ENCODE results near the gene MYO9A.

Gene MYO9A

GRCh38 chr15:71804695-71805470, 313.1 kb downstream of the MYO9A start:
- TF ChIP-seq GATA2 (IDR thresholded peaks at IDR 0.05; ENCODE audit: low read depth, low read length), result no peak
- TF ChIP-seq GATA3 (IDR thresholded peaks at IDR 0.05; ENCODE audit: low read depth, low read length), result no peak

GRCh38 chr15:71804226-71804625, 313.7 kb downstream of the MYO9A start:
- TF ChIP-seq GATA2 (IDR thresholded peaks at IDR 0.05; ENCODE audit: low read depth, low read length) (no peak), GATA3 (IDR thresholded peaks at IDR 0.05; ENCODE audit: low read depth, low read length) (no peak)

GRCh38 chr15:71802770-71803169, 315.2 kb downstream of the MYO9A start:
- TF ChIP-seq GATA2 (IDR thresholded peaks at IDR 0.05; ENCODE audit: low read depth, low read length) (no peak), GATA3 (IDR thresholded peaks at IDR 0.05; ENCODE audit: low read depth, low read length) (no peak)

GRCh38 chr15:71801935-71802655, 315.9 kb downstream of the MYO9A start:
- TF ChIP-seq GATA3 (IDR thresholded peaks at IDR 0.05; ENCODE audit: low read depth, low read length) (no peak), GATA2 (IDR thresholded peaks at IDR 0.05; ENCODE audit: low read depth, low read length) (no peak)

- no peak for TF ChIP-seq GATA3 (IDR thresholded peaks at IDR 0.05; ENCODE audit: low read depth, low read length)
- no peak for TF ChIP-seq GATA2 (IDR thresholded peaks at IDR 0.05; ENCODE audit: low read depth, low read length)
These were observed 316.9 kb downstream of the MYO9A start for GRCh38 chr15:71800835-71801745.

GRCh38 chr15:71800190-71800589, 317.8 kb downstream of the MYO9A start:
- TF ChIP-seq GATA3 (IDR thresholded peaks at IDR 0.05; ENCODE audit: low read depth, low read length) (no peak), GATA2 (IDR thresholded peaks at IDR 0.05; ENCODE audit: low read depth, low read length) (no peak)

GRCh38 chr15:71798641-71799040, 319.3 kb downstream of the MYO9A start:
- no peak for TF ChIP-seq GATA2 (IDR thresholded peaks at IDR 0.05; ENCODE audit: low read depth, low read length)
- no peak for TF ChIP-seq GATA3 (IDR thresholded peaks at IDR 0.05; ENCODE audit: low read depth, low read length)

GRCh38 chr15:71792521-71792920, 325.4 kb downstream of the MYO9A start:
- no peak for TF ChIP-seq GATA2 (IDR thresholded peaks at IDR 0.05; ENCODE audit: low read depth, low read length)
- TF ChIP-seq GATA3 (IDR thresholded peaks at IDR 0.05; ENCODE audit: low read depth, low read length), result no peak

- no peak for TF ChIP-seq GATA2 (IDR thresholded peaks at IDR 0.05; ENCODE audit: low read depth, low read length)
- TF ChIP-seq GATA3 (IDR thresholded peaks at IDR 0.05; ENCODE audit: low read depth, low read length), result no peak
These were observed 326.0 kb downstream of the MYO9A start for GRCh38 chr15:71791975-71792374.

- TF ChIP-seq GATA3 (IDR thresholded peaks at IDR 0.05; ENCODE audit: low read depth, low read length) (no peak), GATA2 (IDR thresholded peaks at IDR 0.05; ENCODE audit: low read depth, low read length) (no peak)
These were observed 327.9 kb downstream of the MYO9A start for GRCh38 chr15:71790081-71790480.

GRCh38 chr15:71789616-71790015, 328.3 kb downstream of the MYO9A start:
- TF ChIP-seq GATA3 (IDR thresholded peaks at IDR 0.05; ENCODE audit: low read depth, low read length), result no peak
- TF ChIP-seq GATA2 (IDR thresholded peaks at IDR 0.05; ENCODE audit: low read depth, low read length), result no peak

GRCh38 chr15:71788646-71789579, 329.0 kb downstream of the MYO9A start:
- TF ChIP-seq GATA3 (IDR thresholded peaks at IDR 0.05; ENCODE audit: low read depth, low read length) (no peak), GATA2 (IDR thresholded peaks at IDR 0.05; ENCODE audit: low read depth, low read length) (no peak)

- TF ChIP-seq GATA3 (IDR thresholded peaks at IDR 0.05; ENCODE audit: low read depth, low read length) (no peak), GATA2 (IDR thresholded peaks at IDR 0.05; ENCODE audit: low read depth, low read length) (no peak)
These were observed 331.3 kb downstream of the MYO9A start for GRCh38 chr15:71786673-71787072.

Data from SH-SY5Y (cell line).